GM18511 (cell line): ENCODE results near the gene CEP120.
"Not testable (repeated sequence)": the region's sequence is repeated elsewhere in the genome, so short reads cannot be mapped to it uniquely, and the experiment has no call there.

Source experiments
- ATAC-seq: cut with Tn5 transposase; IDR thresholded peaks from one replicate; pipeline ENCODE4 v1.9.1; 2021; ENCODE audit warnings: mild to moderate bottlenecking, moderate library complexity; ENCODE audit not compliant: unreplicated experiment

The CEP120 gene

DNA sequence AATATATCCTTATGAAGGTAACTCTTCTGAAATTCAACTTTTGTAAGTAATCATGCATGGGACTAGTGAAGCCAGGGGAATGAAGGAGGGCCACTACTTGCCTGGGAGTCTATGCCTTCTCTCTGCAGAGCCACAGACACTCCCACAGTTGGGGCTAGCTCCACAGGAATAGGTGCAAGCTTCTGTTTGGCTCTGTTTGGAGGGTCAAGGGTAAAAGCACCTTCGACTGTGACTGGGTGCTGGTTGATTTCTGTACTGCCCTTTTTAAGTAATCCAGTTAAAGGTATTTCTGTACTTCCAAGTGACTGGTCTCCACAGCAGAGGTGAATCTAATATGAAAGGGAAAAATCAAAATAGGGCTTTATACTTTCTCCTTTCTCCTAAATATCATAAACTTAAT is 32.2 kb downstream of the CEP120 start:
- no peak for ATAC-seq

DNA sequence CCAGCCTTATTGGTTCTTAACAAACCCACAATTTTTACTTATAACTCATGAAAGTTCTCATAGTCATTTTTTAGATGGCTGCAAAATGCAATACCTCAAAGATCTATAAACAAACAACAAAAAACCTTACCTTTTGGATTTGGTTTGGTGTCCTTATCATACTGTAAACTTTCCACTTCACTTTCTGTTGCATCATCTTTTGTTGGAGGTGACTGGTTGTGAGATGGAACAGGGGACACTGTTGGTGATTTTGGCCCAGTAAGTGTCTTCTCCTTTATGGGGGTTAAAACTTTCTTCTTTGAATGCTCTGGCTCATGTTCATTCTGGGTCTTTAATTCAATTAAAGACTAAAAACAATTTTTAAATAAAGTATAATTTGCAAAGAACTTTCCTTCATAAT is 33.4 kb downstream of the CEP120 start:
- ATAC-seq, result no peak

DNA sequence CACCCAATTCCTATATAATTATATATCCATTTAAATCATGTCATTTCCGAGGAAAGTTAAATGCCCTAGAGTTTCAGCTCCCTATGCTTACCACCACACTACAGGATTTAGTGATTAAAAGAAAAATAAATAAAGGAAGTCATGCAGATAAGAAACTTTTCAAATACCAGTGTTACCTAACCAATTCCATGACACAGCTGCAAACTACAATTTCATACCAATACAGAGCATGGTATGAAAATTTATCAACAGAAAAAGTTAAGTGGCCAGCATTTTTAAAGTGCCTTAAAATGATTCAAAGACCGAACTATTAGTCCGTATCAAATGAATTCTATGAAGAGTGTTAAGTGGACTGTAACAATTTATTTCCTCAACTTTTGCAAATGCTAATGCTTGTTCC is 35.9 kb downstream of the CEP120 start:
- no peak for ATAC-seq

DNA sequence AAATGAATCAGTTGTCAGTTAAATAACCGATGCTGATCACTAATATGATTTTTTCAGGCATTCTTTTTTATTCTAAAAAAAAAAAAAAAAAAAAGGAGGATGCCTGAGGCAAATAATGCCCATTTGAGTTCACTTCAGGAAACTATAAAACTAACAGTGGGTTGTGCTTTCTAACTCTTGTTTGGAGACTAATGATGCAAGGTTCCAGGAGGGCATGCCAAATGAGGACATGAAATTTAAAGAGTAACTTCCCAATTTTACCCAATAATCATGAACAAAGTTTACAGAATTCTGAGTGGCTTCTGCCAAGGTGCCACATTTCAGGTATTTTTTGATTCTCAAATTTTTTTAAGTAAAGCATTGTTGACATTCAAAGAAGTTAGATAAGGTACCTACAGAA is 41.0 kb downstream of the CEP120 start:
- no peak for ATAC-seq

DNA sequence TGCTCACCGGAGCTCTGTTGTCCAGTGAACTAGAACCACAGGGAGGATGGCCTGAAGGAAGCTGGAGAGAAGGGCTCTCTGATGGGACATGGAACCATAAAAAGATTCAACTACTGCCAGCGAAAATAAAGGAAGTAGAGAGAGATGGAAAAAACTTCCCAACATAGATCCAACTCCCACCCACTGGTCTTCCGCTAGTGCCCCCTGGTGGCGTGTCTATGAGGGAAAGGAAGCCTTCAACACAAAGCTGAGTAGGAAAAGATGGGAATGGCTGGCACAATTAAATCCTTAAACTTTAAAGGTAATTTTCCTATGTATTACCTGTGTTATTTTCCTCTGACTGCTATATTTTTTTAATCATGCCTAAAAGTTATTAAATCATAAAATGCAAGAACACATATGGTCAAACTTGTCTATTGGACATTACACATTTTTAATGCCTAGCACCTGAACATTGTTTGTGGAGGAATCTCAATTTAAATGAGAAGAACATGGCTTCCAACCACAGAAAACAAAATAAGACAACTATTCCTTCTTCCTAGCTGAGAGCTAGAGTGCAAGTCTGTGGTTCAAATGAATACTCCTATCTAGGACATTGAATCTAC is 51.5 kb downstream of the CEP120 start:
- ATAC-seq, result no peak

DNA sequence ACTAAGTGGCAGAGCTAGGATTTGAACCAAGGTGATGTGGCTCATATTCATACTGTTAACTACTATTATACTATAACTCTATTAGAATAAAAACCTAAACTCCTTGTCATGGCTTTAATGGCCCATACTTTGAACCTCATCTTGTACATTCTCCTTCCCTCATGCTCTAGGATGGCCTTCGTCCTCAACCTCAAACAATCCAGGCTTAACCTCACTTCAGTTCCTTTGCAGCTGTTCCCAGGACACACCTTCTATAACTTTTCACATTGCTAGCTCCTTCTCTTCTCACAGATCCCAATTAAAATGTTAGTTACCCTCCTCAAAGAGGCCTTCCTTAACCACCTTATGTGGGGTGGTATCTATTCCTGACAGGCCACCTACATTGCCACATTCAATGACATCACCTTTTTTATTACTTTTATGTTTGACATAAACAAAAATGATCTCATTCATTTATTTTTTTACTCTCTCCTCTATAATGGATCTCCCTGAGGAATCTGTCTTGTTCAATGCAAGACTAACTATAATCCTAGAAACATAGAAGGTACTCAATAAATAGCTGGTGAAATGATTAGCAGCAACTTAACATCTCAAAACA is 53.7 kb downstream of the CEP120 start:
- no peak for ATAC-seq

DNA sequence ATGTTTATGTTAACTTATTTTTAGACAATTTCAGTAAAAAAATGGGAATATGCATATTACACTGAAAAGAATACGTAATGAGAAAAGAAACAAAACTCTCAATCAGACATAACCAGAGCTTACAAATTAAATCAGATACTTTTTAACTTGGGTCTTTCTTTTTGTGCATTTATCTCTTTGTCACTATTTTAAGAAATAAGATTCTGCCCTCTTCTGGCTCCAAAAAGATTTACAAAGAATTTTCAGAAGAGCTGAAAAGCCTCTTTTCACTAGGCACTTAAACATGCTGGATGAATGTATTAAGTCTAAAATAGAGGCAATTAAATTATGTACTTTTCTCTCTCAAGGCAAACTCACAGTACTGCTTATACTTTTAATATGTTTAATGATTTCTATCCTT is 55.5 kb downstream of the CEP120 start:
- no peak for ATAC-seq

DNA sequence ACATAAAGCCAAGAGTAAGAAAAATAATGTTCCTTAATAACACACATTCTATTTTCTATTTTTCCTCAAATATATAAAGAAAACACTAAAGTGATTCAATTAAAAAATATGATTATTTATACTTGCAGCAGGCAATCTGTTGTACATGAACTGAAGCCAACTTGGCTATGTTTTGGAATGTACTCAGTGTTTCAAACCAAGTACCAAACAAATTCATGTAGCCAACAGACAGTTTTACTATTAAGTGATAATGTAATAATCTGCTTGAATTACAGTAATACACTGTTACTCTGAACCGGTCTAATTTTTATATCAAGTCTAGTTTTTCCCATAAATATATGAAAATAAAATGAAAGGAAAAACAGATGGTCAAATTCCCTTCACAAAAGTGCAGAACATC is 58.0 kb downstream of the CEP120 start:
- no peak for ATAC-seq

DNA sequence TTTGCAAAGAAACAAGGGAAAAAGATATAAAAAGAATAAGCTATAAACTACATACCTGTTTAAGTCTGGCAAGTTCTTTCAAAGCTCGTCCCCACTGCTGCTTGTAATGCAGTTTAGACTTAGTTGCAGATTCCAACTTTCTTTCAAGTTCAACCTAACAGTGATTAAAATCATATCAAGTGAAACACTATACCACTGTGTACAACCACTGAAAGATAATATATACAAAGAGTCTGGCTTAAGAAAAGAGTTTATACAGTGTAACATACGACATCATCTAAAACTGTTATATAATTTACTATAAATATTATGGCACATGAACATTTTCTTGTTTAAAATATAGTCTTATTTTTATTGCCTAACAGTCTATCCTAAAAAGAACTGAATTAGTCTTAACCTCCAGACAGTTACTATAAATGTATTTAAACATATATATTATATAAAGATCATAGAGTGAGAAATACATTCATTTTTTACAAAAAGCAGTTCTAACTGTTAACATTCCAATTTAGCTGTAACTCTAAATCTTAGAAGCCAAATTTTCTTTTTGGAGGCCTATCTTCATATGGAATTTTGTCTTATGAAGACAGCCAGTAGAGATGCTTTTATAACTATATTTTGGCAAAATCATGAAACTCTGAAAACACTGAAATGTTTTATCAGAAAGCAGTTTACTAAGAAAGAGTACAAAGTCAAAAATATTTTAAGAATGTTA is 58.6 kb downstream of the CEP120 start:
- no peak for ATAC-seq

DNA sequence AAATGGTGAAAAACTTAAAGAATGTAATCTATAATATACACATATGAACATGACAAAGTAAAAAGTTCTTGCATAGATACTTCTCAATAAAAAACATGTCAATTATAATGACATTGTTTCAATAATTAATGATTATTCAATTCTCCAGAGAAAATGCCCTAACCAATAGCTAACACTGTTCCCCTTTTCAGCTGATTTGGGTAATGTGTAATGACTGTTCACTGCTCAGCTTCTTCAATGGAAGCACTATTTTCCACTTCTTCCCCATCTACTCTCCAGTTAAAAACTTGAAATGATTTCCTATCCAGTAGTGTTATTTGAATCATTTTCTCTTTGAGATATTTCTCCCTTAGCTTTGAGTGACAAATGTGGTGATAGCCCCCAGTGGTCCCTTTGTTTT is 62.3 kb downstream of the CEP120 start:
- no peak for ATAC-seq

DNA sequence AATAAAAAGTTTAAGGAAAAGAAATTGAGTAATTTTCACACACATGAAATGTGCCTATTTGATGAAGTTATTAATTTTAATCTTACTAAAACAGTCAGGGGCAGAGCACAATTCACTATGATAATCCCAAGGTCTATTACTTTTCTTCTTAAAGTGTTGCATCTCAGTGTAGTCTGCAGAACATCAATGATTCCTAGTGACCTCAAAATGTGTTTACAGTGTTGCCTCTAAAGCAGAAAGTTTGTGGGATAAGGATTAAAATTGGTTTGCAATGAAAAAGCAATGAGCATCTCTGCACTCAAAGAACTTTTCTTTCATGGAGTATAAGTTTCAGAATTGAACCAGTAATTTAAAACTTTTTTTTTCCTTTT is 63.0 kb downstream of the CEP120 start:
- no peak for ATAC-seq

DNA sequence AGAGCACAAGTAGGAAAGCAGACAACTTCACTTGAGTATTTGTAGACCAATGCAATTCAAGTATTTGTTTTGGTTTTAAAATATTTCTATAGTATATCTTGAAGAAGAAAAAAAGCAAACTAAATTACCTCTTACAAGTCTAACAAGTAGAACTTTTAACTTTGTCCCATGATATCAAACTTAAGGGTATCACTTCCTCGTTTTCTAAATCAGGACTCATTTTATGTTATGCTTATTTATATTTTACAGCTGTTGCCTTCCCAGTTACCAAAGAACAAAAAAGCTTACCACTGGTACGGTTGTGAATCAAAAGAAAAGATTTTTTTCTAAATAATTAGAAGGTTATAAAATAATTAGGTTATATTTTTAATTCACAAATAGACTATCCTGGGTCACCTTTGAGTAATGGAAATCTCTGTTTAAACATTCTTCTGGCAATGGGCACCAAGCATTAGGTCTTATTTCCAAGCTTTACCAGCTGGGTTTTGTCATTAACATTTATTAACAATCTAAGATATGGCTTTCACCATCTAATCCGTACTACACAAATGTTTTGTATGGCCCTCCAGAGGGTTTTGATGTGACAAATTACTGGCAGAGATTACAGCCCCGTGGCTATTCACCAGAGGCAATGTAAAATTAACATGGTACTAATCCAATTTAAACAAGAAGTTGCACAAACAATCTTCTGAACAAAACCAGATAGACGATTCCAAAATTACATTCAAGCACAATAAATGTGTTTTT is 63.6 kb downstream of the CEP120 start:
- no peak for ATAC-seq

DNA sequence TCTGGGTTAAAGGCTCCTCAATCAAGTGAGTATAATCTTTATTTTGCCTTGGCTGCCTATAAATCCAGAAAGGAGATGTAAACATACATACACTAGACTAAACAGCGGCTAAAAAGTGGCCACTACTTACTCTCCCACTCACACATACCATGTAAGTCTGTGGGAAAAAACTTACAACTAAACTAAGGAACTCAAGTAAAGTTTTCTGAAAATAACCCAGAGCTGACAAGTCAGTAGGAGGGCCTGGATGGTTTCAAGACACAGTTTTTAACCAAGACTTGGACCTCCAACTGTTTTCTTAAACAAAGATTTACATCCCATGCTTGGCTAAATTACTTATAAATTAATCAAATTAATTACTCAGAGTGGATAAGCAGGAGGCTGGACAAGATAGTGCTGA is 64.5 kb downstream of the CEP120 start:
- no peak for ATAC-seq

DNA sequence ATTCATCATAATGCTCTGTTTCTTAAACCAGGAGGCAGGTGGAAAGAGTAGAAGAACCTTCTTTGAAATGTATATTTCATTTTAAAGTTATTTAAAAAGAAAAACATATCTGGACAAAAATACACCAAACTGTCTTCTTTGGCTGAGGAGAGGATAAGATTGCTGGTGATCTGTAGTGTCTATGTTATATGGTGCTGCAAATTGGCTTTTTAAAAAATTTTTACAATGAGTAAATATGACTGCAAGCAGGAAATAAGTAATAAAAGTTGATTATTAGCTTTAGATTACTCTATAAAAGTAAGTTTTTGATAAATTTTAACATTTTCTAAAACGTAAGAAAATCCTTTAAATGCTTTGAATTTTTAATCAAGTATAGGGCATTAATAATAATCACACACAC is 64.9 kb downstream of the CEP120 start:
- no peak for ATAC-seq

DNA sequence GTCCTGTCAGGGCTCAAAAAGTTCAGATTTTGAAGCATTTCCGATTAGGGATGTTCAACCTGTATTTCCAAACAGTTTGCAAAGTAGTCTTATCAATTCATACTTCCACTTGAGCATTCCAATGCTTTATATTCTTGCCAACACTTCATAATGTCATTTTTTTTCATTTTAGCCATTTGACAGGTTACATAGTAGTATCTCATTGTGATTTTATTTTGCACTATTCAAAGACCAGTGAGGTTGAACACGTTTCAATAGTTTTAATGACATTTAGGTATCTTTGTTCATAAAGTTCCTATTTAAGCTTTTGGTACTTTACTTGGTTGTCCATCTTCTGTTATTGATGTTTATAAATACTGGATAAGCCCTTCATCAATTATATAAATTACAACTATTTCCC is 71.4 kb downstream of the CEP120 start:
- no peak for ATAC-seq

DNA sequence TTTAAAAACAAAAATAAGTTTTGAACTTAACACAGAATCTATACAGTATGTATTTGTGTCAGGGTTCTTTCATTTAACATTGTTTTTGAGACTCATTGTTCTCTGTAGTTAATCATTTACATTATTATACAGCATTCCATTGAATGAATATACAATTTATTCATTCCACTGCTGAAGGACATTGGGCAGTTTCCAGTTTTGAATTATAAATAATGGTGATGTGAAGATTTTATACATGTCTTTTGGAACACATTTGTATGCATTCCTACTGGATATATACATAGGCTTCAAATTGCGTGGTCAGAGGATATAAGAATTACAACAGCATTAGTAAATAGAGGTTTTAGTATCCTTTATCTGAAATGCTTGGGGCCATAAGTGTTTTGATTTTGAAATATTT is 72.0 kb downstream of the CEP120 start:
- ATAC-seq, result no peak

DNA sequence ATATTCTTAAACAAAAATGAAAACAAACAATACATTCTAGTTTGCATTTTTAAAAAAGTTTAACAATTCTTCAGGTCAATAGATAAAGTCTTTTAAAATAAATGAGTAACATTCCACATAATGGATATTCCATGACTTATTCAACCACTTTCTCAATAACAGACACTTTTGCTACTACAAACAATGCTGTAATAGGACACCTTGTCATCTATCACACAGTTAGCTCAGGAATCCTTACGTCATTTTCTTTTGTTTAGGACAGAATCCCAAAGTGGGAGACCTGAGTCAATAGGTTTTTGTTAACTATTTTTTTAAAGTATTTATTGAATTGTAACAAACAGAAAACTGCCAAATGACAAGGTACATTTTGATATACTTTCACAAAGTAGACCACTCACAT is 72.5 kb downstream of the CEP120 start:
- no peak for ATAC-seq

DNA sequence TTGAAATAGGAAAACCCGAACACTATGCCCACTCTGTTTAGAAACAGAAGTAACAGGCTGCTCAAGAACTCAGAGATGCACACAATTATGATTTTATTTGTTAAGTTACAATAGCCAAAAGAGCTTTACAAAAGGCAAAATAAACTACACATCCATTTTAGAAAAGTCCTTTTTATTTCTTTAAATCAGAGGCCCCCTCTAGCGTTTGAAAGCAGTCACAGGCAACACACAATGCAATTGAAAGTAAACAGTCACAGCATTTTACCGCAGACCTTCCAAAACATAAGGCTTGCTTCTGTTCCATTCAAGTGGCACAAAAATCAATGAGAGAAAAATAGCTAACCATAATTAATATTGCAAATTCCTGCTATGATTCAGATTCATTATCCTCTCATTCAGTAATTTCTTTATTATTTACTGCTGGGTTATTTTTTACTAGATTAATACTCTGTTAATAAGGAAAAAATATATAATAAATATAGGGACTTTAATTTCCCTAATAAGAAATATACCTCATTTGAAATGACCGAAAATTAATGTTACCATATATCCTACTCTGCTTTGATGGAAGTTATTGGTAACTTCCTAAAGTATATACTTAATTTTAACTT is 78.3 kb downstream of the CEP120 start:
- ATAC-seq, result no peak

DNA sequence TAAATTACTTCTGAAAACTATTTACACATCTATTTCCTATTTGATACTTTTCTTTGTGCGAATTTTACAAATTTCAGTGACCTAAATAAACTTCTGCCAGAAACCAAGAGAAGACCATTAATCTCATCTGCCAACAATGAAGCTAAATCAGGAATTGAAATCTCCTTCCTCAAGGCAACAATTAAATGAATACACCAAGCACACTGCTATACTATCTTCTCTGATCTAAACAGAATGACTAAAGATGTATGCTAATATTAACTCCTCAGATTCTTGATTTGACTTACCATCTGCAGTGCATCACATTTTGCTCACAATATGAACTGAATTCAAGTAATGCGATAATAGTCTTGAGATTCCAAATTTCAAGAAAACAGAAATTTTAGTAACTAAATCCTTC is 82.3 kb downstream of the CEP120 start:
- no peak for ATAC-seq

DNA sequence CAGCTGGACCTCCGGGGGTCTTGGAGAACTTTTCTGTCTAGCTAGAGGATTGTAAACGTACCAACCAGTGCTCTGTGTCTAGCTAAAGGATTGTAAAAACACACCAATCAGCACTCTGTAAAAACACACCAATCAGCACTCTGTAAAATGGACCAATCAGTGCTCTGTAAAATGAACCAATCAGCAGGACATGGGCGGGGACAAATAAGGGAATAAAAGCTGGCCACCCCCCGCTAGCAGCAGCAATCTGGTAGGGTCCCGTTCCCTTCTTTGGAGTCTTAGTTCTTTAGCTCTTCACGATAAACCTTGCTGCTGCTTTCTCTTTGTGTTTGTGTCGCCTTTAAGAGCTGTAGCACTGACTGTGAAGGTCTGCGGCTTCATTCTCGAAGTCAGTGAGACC is 114.8 kb downstream of the CEP120 start:
- ATAC-seq, result not testable (repeated sequence)

DNA sequence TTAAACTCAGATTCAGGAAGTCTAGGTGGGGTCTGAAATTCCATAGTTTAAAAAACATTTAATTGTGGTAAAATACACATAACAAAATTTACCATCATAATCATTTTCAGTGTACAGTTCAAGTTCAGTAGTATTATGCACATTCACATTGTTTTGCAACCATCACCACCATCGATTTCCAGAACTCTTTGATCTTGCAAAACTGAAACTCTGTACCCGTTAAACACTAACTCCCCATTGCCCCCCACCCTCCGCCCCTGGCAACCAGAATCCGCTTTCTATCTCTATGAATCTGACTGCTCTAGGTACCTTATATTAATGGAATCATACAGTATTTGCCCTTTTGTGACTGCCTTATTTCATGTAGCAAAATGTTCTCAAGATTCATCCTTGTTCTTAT is 117.5 kb downstream of the CEP120 start:
- ATAC-seq, result no peak
